GF-D8 (cell line): ENCODE measurements around the gene PFN3.

ENCODE experiments used
- DNase-seq: peaks from one replicate; lab custom pipeline; 2025; lab: John Stamatoyannopoulos, UW

PFN3 gene

DNA sequence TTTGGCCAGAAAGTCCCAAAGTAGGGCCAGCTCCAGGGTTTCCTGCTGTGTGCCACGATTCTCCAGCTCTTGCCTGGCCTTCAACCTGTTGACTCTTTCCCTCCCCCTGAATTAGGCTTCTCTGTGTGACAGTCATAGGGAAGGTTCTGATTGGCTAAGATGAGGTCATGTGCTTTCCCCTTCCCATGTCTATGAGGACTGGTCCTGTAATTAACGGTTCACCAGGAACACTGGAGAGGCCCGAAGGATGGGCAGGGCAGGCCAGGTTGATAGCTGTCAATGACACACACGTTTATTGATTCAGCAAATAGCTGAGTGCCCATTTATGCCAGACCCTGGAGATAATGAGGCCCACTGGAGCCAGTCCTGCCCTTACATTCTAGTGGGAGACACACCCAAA lies 37.2 kb upstream of the PFN3 start:
- no peak for DNase-seq

DNA sequence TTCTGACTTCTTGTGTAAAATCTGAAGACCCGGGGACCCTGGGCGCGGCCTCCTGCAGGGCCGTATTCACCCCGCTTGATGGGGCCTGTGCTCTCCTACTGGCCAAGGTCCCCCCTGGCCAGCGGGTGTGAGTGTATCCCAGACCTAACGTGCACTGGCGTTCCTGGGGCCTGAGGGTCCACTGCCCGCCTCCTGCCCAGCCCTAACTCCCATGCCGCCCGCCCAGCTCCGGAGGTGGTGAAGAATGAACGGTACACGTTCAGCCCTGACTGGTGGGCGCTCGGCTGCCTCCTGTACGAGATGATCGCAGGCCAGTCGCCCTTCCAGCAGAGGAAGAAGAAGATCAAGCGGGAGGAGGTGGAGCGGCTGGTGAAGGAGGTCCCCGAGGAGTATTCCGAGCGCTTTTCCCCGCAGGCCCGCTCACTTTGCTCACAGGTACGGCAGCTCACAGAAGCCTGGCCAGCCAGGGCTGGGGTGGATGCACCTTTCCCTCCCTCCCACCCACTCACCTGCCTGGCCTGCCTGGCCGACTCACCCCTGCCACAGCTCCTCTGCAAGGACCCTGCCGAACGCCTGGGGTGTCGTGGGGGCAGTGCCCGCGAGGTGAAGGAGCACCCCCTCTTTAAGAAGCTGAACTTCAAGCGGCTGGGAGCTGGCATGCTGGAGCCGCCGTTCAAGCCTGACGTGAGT lies 35.5 kb upstream of the PFN3 start:
- no peak for DNase-seq

DNA sequence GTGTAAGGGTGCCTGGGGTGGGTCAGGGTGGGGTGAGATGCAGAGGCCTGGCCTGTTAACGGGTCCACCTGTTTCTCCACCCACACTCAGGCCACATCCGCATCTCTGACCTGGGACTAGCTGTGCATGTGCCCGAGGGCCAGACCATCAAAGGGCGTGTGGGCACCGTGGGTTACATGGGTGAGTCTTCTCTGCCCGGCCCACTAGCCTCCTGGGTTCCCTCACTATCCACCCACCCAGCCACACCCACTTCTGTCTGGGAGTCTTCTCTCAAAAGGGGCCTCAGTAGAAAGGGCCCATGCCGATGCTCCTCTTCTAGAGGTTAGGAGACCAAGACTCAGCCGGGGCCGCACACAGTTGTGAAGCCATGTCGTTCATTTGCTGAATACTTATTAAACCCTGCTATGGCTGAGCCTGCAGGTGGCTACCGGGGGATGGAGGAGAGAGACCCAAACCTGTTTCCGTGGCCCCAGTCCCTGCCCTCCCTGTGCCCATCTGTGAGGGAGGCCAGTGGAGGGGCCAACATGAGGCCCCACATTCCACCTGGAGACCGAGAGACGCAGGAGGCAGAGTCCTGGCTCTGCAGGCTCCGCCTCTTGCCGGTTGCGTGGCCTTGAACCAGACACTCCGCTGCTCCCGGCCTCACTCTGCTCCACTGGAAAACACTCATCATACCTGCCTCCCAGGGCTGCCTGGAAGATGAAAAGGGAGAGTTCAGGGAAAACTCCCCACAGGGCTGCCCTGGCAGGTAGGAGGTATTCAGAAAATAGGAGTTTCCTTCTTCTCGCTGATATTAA lies 34.7 kb upstream of the PFN3 start:
- DNase-seq: no peak

DNA sequence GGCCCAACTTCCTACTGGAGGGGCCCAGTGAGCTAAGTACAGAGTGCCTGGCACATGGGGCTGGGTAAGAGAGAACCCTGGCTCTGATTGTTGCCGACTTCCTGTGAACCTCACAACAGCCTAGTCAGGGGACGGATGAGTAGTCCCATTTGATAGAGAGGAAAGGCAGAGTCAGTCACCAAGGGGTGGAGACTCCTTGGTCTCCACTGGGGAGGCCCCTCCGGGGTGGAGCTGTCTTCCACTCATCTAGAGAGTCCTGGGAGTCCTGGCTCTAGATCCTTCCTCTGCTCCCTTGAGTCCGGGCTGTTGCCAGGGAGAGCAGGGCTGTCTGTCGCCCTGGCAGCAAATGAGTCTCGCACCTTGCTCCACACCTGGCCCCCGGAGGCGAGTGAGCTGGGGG lies 34.0 kb upstream of the PFN3 start:
- DNase-seq: no peak

DNA sequence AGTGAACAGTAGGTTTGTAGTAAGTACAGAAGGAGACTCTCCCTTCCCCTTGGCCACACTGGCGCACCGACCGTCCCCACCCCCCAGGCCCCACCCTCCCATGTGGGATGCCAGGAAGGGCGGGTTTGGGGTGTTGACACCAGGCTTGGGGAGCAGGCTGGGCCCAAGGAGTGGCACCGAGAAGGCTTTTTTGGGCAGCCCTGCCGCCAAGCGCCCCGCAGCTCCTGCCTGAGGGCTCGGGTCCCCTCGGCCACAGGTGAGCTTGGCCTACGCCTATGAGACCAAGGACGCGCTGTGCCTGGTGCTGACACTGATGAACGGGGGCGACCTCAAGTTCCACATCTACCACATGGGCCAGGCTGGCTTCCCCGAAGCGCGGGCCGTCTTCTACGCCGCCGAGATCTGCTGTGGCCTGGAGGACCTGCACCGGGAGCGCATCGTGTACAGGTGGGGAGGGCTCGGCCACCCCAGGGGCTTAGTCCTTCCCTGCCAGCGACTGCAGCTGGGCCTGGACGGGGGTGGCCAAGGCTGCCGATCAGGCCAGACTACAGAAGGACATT lies 33.3 kb upstream of the PFN3 start:
- no peak for DNase-seq

DNA sequence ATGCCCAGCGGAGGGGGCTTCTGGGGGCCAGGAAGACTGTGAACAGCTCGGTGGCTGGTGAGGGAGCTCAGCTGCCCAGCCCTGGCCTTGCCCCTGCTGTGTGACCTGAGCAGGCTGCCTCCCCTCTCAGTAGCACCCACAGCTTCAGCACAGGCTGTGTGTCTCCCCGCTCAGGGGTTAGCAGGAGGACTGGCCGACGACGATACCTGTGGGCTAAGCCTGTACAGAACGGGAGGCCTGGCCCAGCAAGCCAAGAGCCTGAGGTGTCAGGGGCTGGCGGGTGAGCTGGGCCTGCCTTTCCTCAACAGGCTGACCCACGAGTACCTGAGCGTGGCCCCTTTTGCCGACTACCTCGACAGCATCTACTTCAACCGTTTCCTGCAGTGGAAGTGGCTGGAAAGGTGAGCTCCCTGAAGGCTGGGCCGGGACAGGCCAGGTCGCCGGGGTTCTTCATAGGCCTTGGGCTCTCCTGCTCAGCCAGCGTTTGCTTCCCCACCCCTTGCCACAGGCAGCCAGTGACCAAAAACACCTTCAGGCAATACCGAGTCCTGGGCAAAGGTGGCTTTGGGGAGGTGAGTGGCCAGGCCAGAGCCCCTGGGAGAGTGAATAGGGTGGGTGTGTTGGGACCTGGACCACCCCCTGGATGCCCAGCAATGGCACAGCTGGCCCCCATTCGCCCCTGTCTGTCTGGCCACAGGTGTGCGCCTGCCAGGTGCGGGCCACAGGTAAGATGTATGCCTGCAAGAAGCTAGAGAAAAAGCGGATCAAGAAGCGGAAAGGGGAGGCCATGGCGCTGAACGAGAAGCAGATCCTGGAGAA lies 32.6 kb upstream of the PFN3 start:
- DNase-seq: no peak

DNA sequence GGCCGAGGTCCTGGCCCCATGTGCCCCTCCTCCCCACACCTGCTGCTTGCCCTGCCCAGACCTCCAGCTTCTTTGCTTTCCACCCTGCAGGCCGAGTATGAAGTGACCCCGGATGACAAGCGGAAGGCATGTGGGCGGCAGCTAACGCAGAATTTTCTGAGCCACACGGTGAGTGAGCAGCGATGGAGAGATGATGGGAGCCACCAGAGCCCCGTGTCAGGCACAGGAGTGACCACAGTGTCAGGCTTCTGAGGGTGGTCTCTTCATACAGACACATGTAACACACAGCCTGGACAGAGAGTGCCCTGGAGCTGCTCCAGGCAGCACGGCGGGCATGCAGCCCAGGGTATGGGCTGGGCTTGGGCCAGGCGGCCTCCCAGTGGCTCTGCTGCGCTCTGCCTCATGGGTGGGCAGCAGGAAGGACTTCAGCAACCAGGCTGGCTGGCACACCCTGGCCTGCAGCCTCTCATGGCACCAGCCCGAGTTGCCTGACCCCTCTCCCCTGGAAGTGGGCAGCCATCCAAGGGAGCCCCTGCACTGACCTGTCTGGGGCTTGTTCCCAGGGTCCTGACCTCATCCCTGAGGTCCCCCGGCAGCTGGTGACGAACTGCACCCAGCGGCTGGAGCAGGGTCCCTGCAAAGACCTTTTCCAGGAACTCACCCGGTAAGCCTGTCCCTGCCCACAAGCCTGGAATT lies 31.8 kb upstream of the PFN3 start:
- DNase-seq: no peak

DNA sequence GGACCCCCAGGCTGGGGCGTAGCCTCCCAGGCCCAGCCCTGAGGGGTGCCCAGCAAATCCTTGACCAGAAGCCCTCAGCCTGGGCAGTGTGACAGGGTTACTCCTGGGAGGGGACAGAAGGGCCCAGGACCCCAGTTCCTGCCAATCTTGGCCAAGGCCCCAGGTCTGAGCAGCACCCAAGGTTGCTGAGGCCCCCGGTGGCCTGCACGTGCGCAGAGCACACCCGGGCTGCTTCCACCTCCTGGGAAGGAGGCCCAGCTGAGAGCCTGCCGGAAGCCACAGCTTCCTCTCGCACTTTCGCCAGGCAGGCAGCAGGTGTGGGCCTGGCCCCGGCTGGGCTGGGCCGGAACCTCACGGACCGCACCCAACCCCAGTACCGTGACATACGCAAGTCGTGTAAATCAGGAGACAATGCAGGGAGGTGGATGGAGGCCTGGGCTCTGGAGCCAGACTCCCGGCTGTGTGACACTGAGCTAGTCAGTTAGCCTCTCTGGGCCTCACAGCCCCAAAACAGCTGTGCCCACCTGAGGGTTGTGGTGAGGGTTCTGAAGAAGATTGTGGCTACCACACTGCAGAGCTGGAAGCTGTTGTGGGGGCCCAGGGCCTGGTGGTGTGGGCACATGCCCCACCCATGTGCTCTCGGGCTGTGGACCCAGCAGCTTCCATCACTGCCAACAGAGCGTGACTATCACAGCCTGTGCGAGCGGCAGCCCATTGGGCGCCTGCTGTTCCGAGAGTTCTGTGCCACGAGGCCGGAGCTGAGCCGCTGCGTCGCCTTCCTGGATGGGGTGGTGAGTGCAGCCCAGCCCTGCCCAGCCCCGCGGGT lies 31.1 kb upstream of the PFN3 start:
- DNase-seq: peak; percentile 86

DNA sequence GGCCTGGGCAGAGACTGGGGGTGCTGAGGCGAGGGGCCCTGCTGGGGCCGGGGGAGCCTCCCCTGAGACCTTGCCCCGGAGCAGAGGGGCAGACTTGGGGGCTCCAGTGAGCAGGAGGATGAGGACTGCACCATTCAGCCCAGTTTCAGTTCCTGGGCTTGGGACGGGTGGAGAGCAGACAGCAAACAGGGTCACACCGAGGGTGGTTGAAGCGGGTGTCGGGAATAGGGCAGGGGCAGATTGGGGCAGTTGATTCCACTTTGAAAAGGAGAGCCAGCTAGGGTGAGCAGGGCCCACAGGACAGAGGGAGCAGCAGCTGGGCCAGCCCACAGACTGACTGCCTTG lies 30.5 kb upstream of the PFN3 start:
- no peak for DNase-seq

DNA sequence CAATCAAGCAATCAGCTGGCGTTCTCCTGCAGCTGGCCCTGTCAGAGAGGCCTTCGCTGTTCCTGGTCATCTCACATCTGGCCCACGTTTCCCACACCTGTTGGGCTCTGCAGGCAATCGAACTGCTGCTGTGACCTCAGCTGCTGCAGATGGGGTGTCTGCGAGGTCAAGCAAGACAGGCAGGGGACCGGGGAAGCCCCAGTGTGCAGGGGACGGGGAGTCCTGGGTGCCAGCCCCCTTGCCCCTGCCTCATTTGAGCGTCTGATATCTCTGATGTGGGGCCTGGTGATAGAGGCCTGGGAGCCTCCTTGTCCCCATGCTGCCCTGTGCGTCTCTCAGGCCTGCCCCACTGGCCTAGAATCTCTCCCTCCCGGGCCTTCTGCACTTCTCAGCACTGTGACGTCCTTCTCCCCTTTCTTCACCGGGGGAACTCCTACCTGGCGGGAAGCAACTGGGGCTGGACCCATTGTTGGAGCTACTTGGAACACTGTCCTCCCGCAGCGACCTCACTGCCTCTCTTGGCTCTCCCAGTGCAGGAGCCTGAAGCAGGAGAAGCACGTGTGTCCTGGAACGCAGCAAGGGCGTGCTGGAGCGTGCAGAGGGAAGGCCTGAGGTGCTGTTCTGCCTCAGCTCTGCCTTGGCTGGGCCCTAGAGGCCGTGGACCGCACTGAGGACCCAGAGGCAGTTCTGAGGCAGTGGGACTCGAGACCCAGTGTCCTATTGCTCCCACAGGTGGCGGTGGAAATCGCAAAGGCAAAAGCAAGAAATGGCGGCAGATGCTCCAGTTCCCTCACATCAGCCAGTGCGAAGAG lies 29.9 kb upstream of the PFN3 start:
- DNase-seq: no peak

DNA sequence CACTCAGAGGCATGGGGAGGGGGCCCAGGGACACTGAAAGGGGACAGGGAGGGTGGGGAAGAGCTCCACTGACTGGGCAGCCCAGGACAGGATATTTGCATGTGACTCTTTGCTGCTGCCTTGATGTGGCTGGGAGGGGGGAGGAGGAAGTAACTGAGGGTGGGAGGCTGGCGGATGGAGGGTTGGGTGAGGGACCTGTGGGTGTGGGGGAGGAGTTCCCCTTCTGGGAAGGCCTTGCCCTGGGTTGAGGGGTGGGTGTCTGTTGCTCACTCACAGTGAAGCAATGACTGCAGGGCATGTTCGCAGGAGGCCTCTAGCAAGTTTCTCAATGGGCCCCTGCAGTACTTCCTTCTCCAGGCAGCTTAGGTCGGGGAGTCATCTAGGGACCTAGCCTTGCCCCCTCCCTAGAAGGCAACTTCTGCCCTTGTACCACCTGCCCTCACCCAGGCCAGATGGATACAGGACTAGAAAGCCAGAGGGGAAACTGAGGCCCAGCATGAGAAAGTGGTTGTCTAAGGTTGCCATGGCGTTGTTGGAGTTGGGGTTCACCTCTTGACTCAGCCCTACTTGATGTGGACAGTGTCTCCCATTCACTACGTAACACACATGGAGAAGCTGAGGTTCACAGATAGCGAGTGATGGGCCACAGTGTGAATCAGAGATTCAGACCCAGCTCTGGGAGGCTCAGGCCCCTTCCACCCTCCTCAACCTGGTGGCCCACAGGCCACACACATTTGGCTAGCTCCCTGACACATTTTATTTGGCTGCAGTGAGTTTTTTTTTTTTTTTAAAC lies 29.0 kb upstream of the PFN3 start:
- DNase-seq: peak; percentile 97

DNA sequence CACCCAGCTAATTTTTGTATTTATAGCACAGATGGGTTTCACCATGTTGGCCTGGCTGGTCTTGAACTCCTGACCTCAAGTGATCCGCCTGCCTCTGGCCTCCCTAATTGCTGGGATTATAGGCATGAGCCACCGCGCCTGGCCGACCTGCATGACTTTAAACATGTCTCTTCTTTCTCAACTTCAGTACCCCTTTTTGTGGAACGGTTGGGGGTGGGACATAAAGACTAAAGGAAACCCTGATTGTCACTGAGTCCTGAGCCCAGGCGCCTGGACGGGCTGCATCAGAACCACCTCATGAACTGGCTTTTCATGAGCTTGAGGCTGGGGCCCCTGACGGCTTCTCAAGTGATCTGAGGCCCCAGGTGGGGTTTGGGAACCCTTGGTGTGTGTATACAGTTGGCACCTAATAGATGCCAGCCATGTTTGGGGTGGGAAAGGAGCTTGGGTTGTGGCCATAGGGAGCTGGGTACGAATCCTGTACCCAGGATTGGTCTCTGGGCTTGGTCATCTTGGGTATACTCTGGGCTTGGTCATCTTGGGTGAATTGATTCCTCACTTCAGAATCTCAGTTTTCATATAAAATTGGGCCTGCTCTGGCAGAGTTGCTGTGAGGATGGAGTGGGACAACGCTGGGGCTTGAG lies 28.2 kb upstream of the PFN3 start:
- DNase-seq: peak; percentile 33

DNA sequence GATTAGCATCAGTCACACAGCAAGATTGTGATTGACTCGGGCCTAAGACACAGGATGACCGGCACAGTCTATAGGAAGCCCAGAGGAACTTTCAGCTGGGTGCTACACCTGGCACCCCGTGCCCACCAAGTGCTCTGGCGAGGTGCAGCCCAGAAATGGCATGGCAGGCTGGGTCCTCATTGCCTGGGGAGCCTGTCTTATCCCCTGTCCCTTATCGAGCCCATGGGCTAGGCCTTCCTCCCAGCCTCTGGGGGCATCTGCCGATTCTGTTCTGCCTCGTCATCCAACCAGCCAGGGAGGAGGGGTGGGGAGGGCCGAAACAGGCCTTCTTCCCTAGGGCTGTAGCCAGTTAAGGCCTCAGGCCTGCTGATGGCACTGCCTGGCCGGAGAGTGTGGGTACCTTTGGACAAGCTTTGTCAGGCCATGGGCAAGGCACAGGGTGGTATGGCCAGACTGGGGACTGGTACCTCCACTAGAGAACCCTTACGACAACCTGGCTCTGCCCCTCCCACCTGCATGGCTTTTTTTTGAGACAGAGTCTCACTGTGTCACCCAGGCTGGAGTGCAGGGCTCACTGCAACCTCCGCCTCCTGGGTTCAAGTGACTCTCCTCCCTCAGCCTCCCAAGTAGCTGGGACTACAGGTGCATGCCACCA lies 27.6 kb upstream of the PFN3 start:
- DNase-seq: peak; percentile 20

DNA sequence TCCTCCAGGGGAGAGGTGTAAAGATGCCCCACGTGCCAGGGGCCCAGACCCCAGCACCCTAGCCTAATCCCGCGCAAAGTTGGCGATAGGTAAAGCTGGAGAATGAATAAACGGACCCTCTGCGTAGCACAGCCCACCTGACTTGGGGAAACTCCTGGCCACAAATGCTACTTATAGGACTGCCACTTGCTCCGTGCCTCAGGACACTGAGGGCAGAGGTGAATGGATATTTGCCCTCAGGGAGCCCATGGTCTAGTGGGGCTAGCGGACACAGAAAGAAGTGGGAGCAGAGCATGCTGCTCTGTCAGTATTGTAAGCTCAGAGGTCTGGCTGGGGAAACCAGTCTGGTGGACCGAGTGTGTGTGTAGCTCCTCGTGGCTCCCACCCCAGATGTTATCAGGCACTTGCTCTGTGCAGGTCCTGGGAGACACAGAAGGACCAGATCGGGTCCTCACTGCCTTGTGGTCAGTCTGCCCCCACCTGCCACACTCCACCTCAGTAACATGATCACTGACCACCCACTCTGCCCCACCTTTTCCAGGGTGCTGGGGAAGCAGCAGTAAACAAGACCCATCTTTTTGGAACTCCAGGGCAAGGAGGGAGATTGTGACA lies 26.9 kb upstream of the PFN3 start:
- peak; percentile 15 for DNase-seq

DNA sequence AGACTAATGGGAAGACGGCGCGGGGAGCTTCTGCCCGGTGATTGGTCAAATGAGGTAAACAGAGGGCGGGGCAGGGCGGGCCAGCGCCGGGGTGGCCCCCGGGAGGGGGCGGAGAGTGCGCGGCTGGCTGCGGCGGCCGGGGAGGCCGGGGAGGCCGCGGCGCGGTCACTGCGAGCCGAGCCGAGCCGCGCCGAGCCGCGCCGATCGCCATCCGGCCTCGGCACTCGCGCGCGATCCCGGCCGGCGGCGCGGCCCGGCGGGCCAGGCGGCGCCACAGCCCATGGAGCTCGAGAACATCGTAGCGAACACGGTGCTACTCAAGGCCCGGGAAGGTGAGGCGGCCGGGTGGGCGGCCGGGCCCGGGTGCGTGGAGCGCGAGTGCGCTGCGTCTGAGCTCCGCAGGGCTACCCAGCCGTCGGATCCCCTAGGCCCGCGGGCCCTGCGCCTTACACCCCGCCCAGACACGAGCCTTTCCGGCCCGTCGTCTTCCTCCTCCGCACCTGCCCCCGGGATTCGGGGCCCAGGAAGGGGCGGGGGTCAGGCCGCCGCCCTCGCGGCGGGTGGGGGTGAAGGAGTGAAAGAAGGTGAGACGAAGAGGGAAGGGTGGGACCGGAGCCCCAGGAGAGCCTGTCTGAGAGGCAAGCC lies 26.2 kb upstream of the PFN3 start, which contains the start of gene GRK6:
TSS of gene GRK6 (plus strand) at position 111 of the 645 bp plus-strand sequence. CDS start at position 281, 170 bp downstream.
- peak; percentile 14 for DNase-seq

DNA sequence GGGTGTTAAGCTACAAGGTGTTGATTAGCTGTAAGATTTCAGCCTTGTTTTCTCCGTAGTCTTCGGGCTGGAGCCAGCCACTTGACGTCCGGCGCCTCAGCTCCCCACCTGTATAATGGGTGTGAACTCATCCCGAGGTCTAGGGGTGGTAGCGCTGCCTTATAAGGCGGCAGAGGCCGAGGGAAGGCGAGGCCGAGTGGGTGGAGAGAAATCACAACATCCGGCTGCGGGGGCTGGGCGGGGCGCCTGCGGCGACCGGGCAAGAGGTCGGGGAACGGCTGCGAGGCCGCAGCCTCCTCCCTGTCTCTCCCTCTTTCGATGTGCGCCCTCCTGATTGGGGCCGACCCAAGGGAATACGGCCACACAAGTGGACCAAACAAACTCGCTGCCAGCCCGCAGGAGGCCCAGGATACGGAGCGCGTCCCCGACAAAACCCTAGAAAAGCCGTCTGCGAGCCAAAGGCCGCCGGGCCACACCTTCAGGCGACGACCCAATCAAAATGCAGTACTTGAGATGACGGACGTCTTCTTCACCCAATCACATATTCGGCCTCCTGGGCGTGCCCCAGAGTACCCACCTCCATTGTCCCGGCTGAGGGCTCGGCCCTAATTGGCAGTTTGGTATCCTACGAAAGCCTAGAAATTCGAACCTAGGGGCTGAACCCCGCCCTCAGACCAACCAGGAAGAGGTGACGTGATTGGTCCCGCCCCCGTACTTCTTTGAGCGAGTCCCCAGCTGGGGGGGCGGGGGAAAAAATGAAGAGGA lies 25.5 kb upstream of the PFN3 start:
- DNase-seq: peak; percentile 99
